ENCODE results near the gene FSCN2.

FSCN2 gene

DNA sequence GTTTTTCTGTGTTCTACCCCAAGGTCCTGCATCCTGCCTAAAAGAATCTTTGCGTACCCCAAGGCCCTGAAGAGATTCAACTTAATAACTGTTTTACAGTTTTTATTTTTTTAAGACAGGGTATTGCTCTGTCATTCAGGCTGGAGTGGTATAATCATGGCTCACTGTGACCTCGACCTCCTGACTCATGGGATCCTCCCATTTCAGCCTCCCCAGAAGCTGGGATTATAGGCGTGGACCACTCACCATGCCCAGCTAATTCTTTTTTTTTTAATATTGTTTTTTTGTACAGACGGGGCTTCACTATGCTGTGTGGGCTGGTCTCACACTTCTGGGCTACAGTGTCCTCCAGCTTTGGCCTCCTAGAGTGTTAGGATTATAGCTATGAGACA lies 33.3 kb downstream of the FSCN2 start:
- Histone ChIP-seq H3K4me2 (ENCODE audit: low read depth, low read length) (no peak overlapping the region), H3K4me1 (ENCODE audit: low read length) (no peaks in the 10 kb centered on the region), H3K36me3 (replicated peaks; ENCODE audit: insufficient read depth, low read length) (no peaks in the 10 kb centered on the region; the same call in 1 of the 2 replicates), H3K9me2 (replicated peaks; ENCODE audit: insufficient read depth, low read length) (no peaks in the 10 kb centered on the region), H3K79me2 (ENCODE audit: low read length) (no peaks in the 10 kb centered on the region), H3K9ac (ENCODE audit: low read length) (no peak overlapping the region), H3K4me3 (ENCODE audit: low read length) (no peak overlapping the region), H3F3A (ENCODE audit: insufficient read depth, low read length) (no peaks in the 10 kb centered on the region), H3K27me3 (replicated peaks; ENCODE audit: insufficient read depth, low read length) (no peaks in the 10 kb centered on the region), H2AFZ (ENCODE audit: low read length) (no peak overlapping the region), H3K27ac (ENCODE audit: low read length) (no peak overlapping the region), H3K9me3 (replicated peaks; ENCODE audit: insufficient read depth, low read length) (no peaks in the 10 kb centered on the region), H4K20me1 (ENCODE audit: insufficient read depth, low read length) (no peaks in the 10 kb centered on the region)
- TF ChIP-seq EZH2phosphoT487 (IDR thresholded peaks at IDR 0.05; ENCODE audit: low read length), result no peak
- TF ChIP-seq, protein P1, sequence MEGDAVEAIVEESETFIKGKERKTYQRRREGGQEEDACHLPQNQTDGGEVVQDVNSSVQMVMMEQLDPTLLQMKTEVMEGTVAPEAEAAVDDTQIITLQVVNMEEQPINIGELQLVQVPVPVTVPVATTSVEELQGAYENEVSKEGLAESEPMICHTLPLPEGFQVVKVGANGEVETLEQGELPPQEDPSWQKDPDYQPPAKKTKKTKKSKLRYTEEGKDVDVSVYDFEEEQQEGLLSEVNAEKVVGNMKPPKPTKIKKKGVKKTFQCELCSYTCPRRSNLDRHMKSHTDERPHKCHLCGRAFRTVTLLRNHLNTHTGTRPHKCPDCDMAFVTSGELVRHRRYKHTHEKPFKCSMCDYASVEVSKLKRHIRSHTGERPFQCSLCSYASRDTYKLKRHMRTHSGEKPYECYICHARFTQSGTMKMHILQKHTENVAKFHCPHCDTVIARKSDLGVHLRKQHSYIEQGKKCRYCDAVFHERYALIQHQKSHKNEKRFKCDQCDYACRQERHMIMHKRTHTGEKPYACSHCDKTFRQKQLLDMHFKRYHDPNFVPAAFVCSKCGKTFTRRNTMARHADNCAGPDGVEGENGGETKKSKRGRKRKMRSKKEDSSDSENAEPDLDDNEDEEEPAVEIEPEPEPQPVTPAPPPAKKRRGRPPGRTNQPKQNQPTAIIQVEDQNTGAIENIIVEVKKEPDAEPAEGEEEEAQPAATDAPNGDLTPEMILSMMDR (IDR thresholded peaks at IDR 0.05; ENCODE audit: low read length), result no peak
- no peak for TF ChIP-seq EZH2 (optimal IDR thresholded peaks at IDR 0.05; ENCODE audit: low read depth, low read length)
- DNase-seq, result no peak

DNA sequence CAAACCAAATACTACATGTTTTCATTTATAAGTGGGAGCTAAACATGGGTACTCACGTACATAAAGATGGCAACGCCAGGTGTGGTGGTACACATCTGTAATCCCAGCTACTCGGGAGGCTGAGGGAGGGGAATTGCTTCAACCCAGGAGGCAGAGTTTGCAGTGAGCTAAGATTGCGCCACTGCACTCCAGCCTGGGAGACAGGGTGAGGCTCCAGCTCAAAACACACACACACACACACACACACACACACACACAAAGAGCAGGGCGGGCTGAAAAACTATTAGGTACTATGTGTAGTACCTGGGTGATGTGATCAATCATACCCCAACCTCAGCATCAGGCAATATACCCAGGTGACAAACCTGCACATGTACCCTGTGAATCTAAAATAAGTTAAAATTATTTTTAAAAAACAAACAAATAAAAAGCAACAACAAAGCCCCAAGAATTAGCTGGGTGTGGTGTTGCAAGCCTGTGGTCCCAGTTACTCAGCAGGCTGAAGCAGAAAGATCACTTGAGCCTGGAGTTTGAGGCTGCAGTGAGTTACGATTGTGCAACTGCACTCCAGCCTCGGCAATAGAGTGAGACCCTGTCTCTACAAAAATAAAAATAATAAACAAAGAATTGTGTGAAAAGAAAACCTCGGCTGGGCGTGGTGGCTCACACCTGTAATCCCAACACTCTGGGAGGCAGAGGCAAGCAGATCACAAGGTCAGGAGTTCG lies 35.8 kb downstream of the FSCN2 start:
- no peak overlapping the region for H3K4me2 ChIP-seq (ENCODE audit: low read depth, low read length)
- no peaks in the 10 kb centered on the region for H3K27me3 ChIP-seq (replicated peaks; ENCODE audit: insufficient read depth, low read length)
- H3K4me3 ChIP-seq (ENCODE audit: low read length), result no peak overlapping the region
- DNase-seq, result no peak
- no peaks in the 10 kb centered on the region for H3K4me1 ChIP-seq (ENCODE audit: low read length)
- H3K36me3 ChIP-seq (replicated peaks; ENCODE audit: insufficient read depth, low read length), result no peaks in the 10 kb centered on the region; the same call in none of the 2 replicates
- 0 out of 2 replicates have a peak, but pooled peaks cover 3% of the 10 kb centered on the region for H3K79me2 ChIP-seq (ENCODE audit: low read length)
- no peaks in the 10 kb centered on the region for H3F3A ChIP-seq (ENCODE audit: insufficient read depth, low read length)
- TF ChIP-seq, protein P1 (IDR thresholded peaks at IDR 0.05; ENCODE audit: low read length), result no peak
- no peak for TF ChIP-seq EZH2 (optimal IDR thresholded peaks at IDR 0.05; ENCODE audit: low read depth, low read length)
- no peak for TF ChIP-seq EZH2phosphoT487 (IDR thresholded peaks at IDR 0.05; ENCODE audit: low read length)
- no peaks in the 10 kb centered on the region for H3K9me3 ChIP-seq (replicated peaks; ENCODE audit: insufficient read depth, low read length)
- H2AFZ ChIP-seq (ENCODE audit: low read length), result no peak overlapping the region
- H3K27ac ChIP-seq (ENCODE audit: low read length), result no peak overlapping the region
- no peak overlapping the region for H3K9ac ChIP-seq (ENCODE audit: low read length)
- H4K20me1 ChIP-seq (ENCODE audit: insufficient read depth, low read length), result no peaks in the 10 kb centered on the region
- H3K9me2 ChIP-seq (replicated peaks; ENCODE audit: insufficient read depth, low read length), result no peaks in the 10 kb centered on the region

DNA sequence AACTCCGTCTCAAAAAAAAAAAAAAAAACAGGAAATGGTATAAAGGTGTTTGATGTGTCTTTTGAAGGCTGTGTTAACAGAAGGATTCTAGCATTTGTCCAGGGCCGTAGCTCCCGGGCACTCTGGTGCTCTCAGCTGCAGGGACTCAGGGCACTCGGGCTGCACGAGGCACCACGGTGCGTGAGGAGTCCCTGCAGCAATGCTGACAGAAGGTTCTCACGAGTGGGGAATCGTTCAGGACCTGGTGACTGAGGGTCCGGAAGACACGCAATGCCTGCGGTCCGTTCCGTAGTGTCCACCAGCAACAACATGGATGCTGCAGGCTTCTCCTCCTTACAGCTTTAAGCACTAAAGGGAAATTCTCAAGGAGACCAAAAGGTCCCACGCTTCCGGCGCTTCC lies 36.6 kb downstream of the FSCN2 start:
- H3K36me3 ChIP-seq (replicated peaks; ENCODE audit: insufficient read depth, low read length), result peaks cover under 1% of the 10 kb centered on the region
- no peak for DNase-seq
- no peaks in the 10 kb centered on the region for H3K27me3 ChIP-seq (replicated peaks; ENCODE audit: insufficient read depth, low read length)
- H3K4me3 ChIP-seq (ENCODE audit: low read length), result no peak overlapping the region
- H3K9me2 ChIP-seq (replicated peaks; ENCODE audit: insufficient read depth, low read length), result no peaks in the 10 kb centered on the region
- H3K9me3 ChIP-seq (replicated peaks; ENCODE audit: insufficient read depth, low read length), result no peaks in the 10 kb centered on the region
- 0 out of 2 replicates have a peak, but pooled peaks cover 3% of the 10 kb centered on the region for H3K79me2 ChIP-seq (ENCODE audit: low read length)
- no peak overlapping the region for H2AFZ ChIP-seq (ENCODE audit: low read length)
- no peak overlapping the region for H3K27ac ChIP-seq (ENCODE audit: low read length)
- no peak overlapping the region for H3K4me2 ChIP-seq (ENCODE audit: low read depth, low read length)
- H3K9ac ChIP-seq (ENCODE audit: low read length), result no peak overlapping the region
- no peaks in the 10 kb centered on the region for H3F3A ChIP-seq (ENCODE audit: insufficient read depth, low read length)
- H3K4me1 ChIP-seq (ENCODE audit: low read length), result no peaks in the 10 kb centered on the region
- no peaks in the 10 kb centered on the region for H4K20me1 ChIP-seq (ENCODE audit: insufficient read depth, low read length)
- TF ChIP-seq, protein P1 (IDR thresholded peaks at IDR 0.05; ENCODE audit: low read length), result no peak
- TF ChIP-seq EZH2 (optimal IDR thresholded peaks at IDR 0.05; ENCODE audit: low read depth, low read length) (no peak), EZH2phosphoT487 (IDR thresholded peaks at IDR 0.05; ENCODE audit: low read length) (no peak)

Measured in MM.1S (cell line).